Measurements from ENCODE around the gene RAPGEF3.

Gene RAPGEF3

GRCh38 chr12:47746073-47746472 is 12.6 kb downstream of the RAPGEF3 start:
- in situ Hi-C loops (cut with MboI; ENCODE audit: low sequenced_read_pairs): loop anchor here (25.0 kb wide), 1 partner anchor 416 kb away; the partner anchor contains the start of gene ASB8

GRCh38 chr12:47745485-47746041 is 13.1 kb downstream of the RAPGEF3 start:
- in situ Hi-C loops (cut with MboI; ENCODE audit: low sequenced_read_pairs): loop anchor here (25.0 kb wide), 1 partner anchor 417 kb away; the partner anchor contains the start of gene ASB8

GRCh38 chr12:47744778-47745436 is 13.8 kb downstream of the RAPGEF3 start:
- in situ Hi-C loops (cut with MboI; ENCODE audit: low sequenced_read_pairs): loop anchor here (25.0 kb wide), 1 partner anchor 417 kb away; the partner anchor contains the start of gene ASB8

GRCh38 chr12:47744005-47744651 is 14.6 kb downstream of the RAPGEF3 start:
- in situ Hi-C loops (cut with MboI; ENCODE audit: low sequenced_read_pairs): loop anchor here (25.0 kb wide), 1 partner anchor 418 kb away; the partner anchor contains the start of gene ASB8

- in situ Hi-C loops (cut with MboI; ENCODE audit: low sequenced_read_pairs): loop anchor here (25.0 kb wide), 1 partner anchor 419 kb away; the partner anchor contains the start of gene ASB8
Measured at GRCh38 chr12:47743311-47743860, 15.3 kb downstream of the RAPGEF3 start.

- in situ Hi-C loops (cut with MboI; ENCODE audit: low sequenced_read_pairs): loop anchor here (25.0 kb wide), 1 partner anchor 420 kb away; the partner anchor contains the start of gene ASB8
Measured at GRCh38 chr12:47742253-47742825, 16.3 kb downstream of the RAPGEF3 start.

GRCh38 chr12:47741340-47741703 is 17.4 kb downstream of the RAPGEF3 start:
- in situ Hi-C loops (cut with MboI; ENCODE audit: low sequenced_read_pairs): loop anchor here (25.0 kb wide), 1 partner anchor 421 kb away; the partner anchor contains the start of gene ASB8

- in situ Hi-C loops (cut with MboI; ENCODE audit: low sequenced_read_pairs): loop anchor here (25.0 kb wide), 1 partner anchor 422 kb away; the partner anchor contains the start of gene ASB8
Measured at GRCh38 chr12:47740606-47741339, 17.9 kb downstream of the RAPGEF3 start.

- in situ Hi-C loops (cut with MboI; ENCODE audit: low sequenced_read_pairs): loop anchor here (25.0 kb wide), 1 partner anchor 422 kb away; the partner anchor contains the start of gene ASB8
Measured at GRCh38 chr12:47739979-47740378, 18.7 kb downstream of the RAPGEF3 start.

GRCh38 chr12:47739297-47739696 is 19.4 kb downstream of the RAPGEF3 start:
- in situ Hi-C loops (cut with MboI; ENCODE audit: low sequenced_read_pairs): loop anchor here (25.0 kb wide), 1 partner anchor 423 kb away; the partner anchor contains the start of gene ASB8

- in situ Hi-C loops (cut with MboI; ENCODE audit: low sequenced_read_pairs): loop anchor here (25.0 kb wide), 1 partner anchor 424 kb away; the partner anchor contains the start of gene ASB8
Measured at GRCh38 chr12:47737936-47738594, 20.6 kb downstream of the RAPGEF3 start.

GRCh38 chr12:47736877-47737676 is 21.6 kb downstream of the RAPGEF3 start:
- in situ Hi-C loops (cut with MboI; ENCODE audit: low sequenced_read_pairs): loop anchor here (25.0 kb wide), 1 partner anchor 425 kb away; the partner anchor contains the start of gene ASB8

- in situ Hi-C loops (cut with MboI; ENCODE audit: low sequenced_read_pairs): loop anchor here (25.0 kb wide), 1 partner anchor 426 kb away; the partner anchor contains the start of gene ASB8
Measured at GRCh38 chr12:47736216-47736615, 22.5 kb downstream of the RAPGEF3 start.

GRCh38 chr12:47735649-47736048 is 23.0 kb downstream of the RAPGEF3 start:
- in situ Hi-C loops (cut with MboI; ENCODE audit: low sequenced_read_pairs): loop anchor here (25.0 kb wide), 1 partner anchor 427 kb away; the partner anchor contains the start of gene ASB8

- in situ Hi-C loops (cut with MboI; ENCODE audit: low sequenced_read_pairs): loop anchor here (25.0 kb wide), 1 partner anchor 427 kb away; the partner anchor contains the start of gene ASB8
Measured at GRCh38 chr12:47734725-47735480, 23.8 kb downstream of the RAPGEF3 start.

GRCh38 chr12:47733142-47733541 is 25.5 kb downstream of the RAPGEF3 start:
- in situ Hi-C loops (cut with MboI; ENCODE audit: low sequenced_read_pairs): loop anchor here (25.0 kb wide), 1 partner anchor 429 kb away; the partner anchor contains the start of gene ASB8

GRCh38 chr12:47732504-47732903 is 26.2 kb downstream of the RAPGEF3 start:
- in situ Hi-C loops (cut with MboI; ENCODE audit: low sequenced_read_pairs): loop anchor here (25.0 kb wide), 1 partner anchor 430 kb away; the partner anchor contains the start of gene ASB8
